A549 (cell line): ENCODE results near the gene IQSEC3. TPM values are rescaled to one million over a fixed set of nuclear protein-coding genes. Genes with fewer than 3 reads are reported as not detected.
"Not testable (repeated sequence)": the region's sequence is repeated elsewhere in the genome, so short reads cannot be mapped to it uniquely, and the experiment has no call there.

Source experiments
- ATAC-seq, 2 experiments: fragments of 200-7000 bp in 1 of 2; fragments of >200 bp in 1 of 2; cut with Nextera tagmentation in 1 of 2; cut with Tn5 transposase in 1 of 2; 3 replicates each; pipeline versions ENCODE4 v1.8.0 to v1.9.1; 2018 to 2020; ENCODE audit warnings: mild to moderate bottlenecking in 1 of 2, moderate library complexity in 1 of 2
- CTCF ChIA-PET: fragments of 300-600 bp; sonication (Branson Sonifier 250); formaldehyde crosslinking; extraction: SDS; loops from one replicate; lab custom pipeline; 2021; ENCODE audit warnings: antibody characterized with exemption, inconsistent platforms; lab: Yijun Ruan, JAX
- POLR2A ChIA-PET: fragments of 350-600 bp; formaldehyde crosslinking; extraction: SDS; loops from one replicate; lab custom pipeline; 2021; ENCODE audit warnings: antibody characterized with exemption, inconsistent platforms; lab: Yijun Ruan, JAX
- DNase-seq, 2 experiments: peaks; one replicate each; pipeline versions ENCODE4 v3.0.0 to v3.0.0-alpha.2; 2011 to 2016; ENCODE audit warnings: low read depth in 1 of 2, low spot score in 1 of 2
- FAIRE-seq: peaks from 2 replicates; lab custom pipeline; 2011; peaks lifted over from hg19 to GRCh38; lab: Jason Lieb, UNC
- H3K27ac ChIP-seq, 2 experiments: fragments of >200 bp; sonication (Bioruptor Twin); formaldehyde crosslinking; 3 replicates each; pipeline ENCODE4 v1.5.1; 2016 to 2017
- H3K4me1 ChIP-seq: fragments of >200 bp; sonication (Bioruptor Twin); formaldehyde crosslinking; 3 replicates; pipeline ENCODE4 v1.6.1; 2016
- H3K4me2 ChIP-seq: fragments of >200 bp; sonication (Bioruptor Twin); formaldehyde crosslinking; 3 replicates; pipeline ENCODE4 v1.6.1; 2016
- H3K4me3 ChIP-seq: fragments of >200 bp; sonication (Bioruptor Twin); formaldehyde crosslinking; 3 replicates; pipeline ENCODE4 v1.5.1; 2016
- H3K9me3 ChIP-seq: fragments of >200 bp; sonication (Bioruptor Twin); formaldehyde crosslinking; 3 replicates; pipeline ENCODE4 v1.6.1; 2016
- CBX2 ChIP-seq: fragments of 200-600 bp; sonication (generic); IDR thresholded peaks from 2 replicates; pipeline ENCODE4 v1.6.1; 2016; ENCODE audit warnings: low read depth, mild to moderate bottlenecking, borderline replicate concordance
- CEBPB ChIP-seq, 2 experiments: fragments of >200 bp in 1 of 2; sonication (Bioruptor Twin) in 1 of 2; formaldehyde crosslinking in 1 of 2; IDR thresholded peaks; 2 replicates each; pipeline ENCODE4 v1.6.1; 2012 to 2016
- EP300 ChIP-seq, 2 experiments: fragments of >200 bp; sonication (Bioruptor Twin); formaldehyde crosslinking; IDR thresholded peaks; 2 replicates in 1 of 2; 3 replicates in 1 of 2; pipeline ENCODE4 v1.6.1; 2016 to 2017
- ESRRA ChIP-seq: fragments of 150-350 bp; IDR thresholded peaks from 2 replicates; pipeline ENCODE4 v1.6.1; 2014; ENCODE audit warnings: mild to moderate bottlenecking, low read length, borderline replicate concordance
- FOSB ChIP-seq: fragments of 250-450 bp; sonication (Bioruptor Pico); IDR thresholded peaks from 2 replicates; pipeline ENCODE4 v1.5.0; 2020; ENCODE audit warnings: mild to moderate bottlenecking, moderate library complexity
- GATA3 ChIP-seq: IDR thresholded peaks from 2 replicates; pipeline ENCODE4 v1.6.1; 2012; ENCODE audit warnings: borderline replicate concordance
- HEYL ChIP-seq: fragments of 250-450 bp; sonication (Bioruptor Pico); IDR thresholded peaks from 2 replicates; pipeline ENCODE4 v1.8.0; 2021; ENCODE audit warnings: mild to moderate bottlenecking, moderate library complexity
- HOXB13 ChIP-seq: fragments of 250-450 bp; sonication (Bioruptor Pico); IDR thresholded peaks from 2 replicates; pipeline ENCODE4 v1.5.0; 2020; ENCODE audit warnings: low read depth, mild to moderate bottlenecking, moderate library complexity
- JUN ChIP-seq, 2 experiments: fragments of >200 bp; sonication (Bioruptor Twin); formaldehyde crosslinking; IDR thresholded peaks; 2 replicates in 1 of 2; 3 replicates in 1 of 2; pipeline ENCODE4 v1.6.1; 2016 to 2017
- KDM5A ChIP-seq: fragments of 200-600 bp; sonication (generic); IDR thresholded peaks from 2 replicates; pipeline ENCODE4 v1.6.1; 2016; ENCODE audit warnings: antibody characterized with exemption, mild to moderate bottlenecking
- MAFK ChIP-seq: fragments of 450-650 bp; IDR thresholded peaks from 2 replicates; pipeline ENCODE4 v1.6.1; 2014; ENCODE audit not compliant: partially characterized antibody
- MYC ChIP-seq: IDR thresholded peaks from 2 replicates; pipeline ENCODE4 v1.6.1; 2012; ENCODE audit warnings: mild to moderate bottlenecking, inconsistent platforms, low read length, improper control_type of control experiment, borderline replicate concordance
- NR3C1 ChIP-seq: fragments of >200 bp; sonication (Bioruptor Twin); formaldehyde crosslinking; IDR thresholded peaks from 3 replicates; pipeline ENCODE4 v1.6.1; 2017
- PBX3 ChIP-seq: IDR thresholded peaks from 2 replicates; pipeline ENCODE4 v1.6.1; 2012
- RCOR1 ChIP-seq: fragments of 150-350 bp; IDR thresholded peaks from 2 replicates; pipeline ENCODE4 v1.6.1; 2014; ENCODE audit warnings: antibody characterized with exemption, low read length, low read depth
- REST ChIP-seq: fragments of 200-600 bp; sonication (generic); IDR thresholded peaks from 2 replicates; pipeline ENCODE4 v1.6.1; 2016; ENCODE audit warnings: antibody characterized with exemption, mild to moderate bottlenecking, moderate library complexity
- RNF2 ChIP-seq: fragments of 200-600 bp; sonication (generic); IDR thresholded peaks from 2 replicates; pipeline ENCODE4 v1.6.1; 2016; ENCODE audit warnings: low read depth, mild to moderate bottlenecking, antibody characterized with exemption, moderate library complexity, borderline replicate concordance
- SREBF2 ChIP-seq: fragments of 450-650 bp; IDR thresholded peaks from 2 replicates; pipeline ENCODE4 v1.6.1; 2014; ENCODE audit warnings: mild to moderate bottlenecking, moderate library complexity
- TFCP2L1 ChIP-seq: fragments of 250-450 bp; sonication (Bioruptor Pico); IDR thresholded peaks from 2 replicates; pipeline ENCODE4 v1.5.0; 2021; ENCODE audit warnings: mild to moderate bottlenecking
- ZFP36 ChIP-seq: fragments of 450-650 bp; IDR thresholded peaks from 2 replicates; pipeline ENCODE4 v1.6.1; 2014; ENCODE audit warnings: borderline replicate concordance; ENCODE audit not compliant: partially characterized antibody
- WGBS: methylation state at CpG from one replicate; pipeline ENCODE4 v1.1.6; 2017; ENCODE audit errors: missing lambda C conversion rate; 5-methylcytosine and 5-hydroxymethylcytosine counted together
- polyA plus RNA-seq, 4 experiments: library from polyadenylated mRNA; depleted of rRNA in 3 of 4; stranded (reverse); fragments of >200 nt; fragmentation: RNase III in 1 of 4; extraction: RNeasy Plus Mini Kit Qiagen cat#74134 plus additional on column Dnase treatment in 1 of 4; gene quantifications; 2 replicates in 3 of 4; 3 replicates in 1 of 4; pipeline ENCODE4 v1.2.3, GENCODE V29; 2011 to 2017
- TF ChIP-seq, protein P1 (sequence below): fragments of 150-350 bp; IDR thresholded peaks from 2 replicates; pipeline ENCODE4 v1.6.1; 2014; ENCODE audit warnings: low read depth, mild to moderate bottlenecking, low read length
- TF ChIP-seq, protein P2 (sequence below): fragments of 250-450 bp; sonication (Bioruptor Pico); IDR thresholded peaks from 2 replicates; pipeline ENCODE4 v1.5.0; 2020; ENCODE audit warnings: low read depth, mild to moderate bottlenecking, moderate library complexity

The IQSEC3 gene
- polyA plus RNA-seq, 2 of the 4 experiments (the other 2 are of a cell fraction): not detected

- 77% methylated on average over 7 of the region's 7 CpGs for WGBS
- not testable (repeated sequence) for FAIRE-seq, ATAC-seq
Observed at GRCh38 chr12:133616-134232, 67.2 kb downstream of the IQSEC3 start.

DNA sequence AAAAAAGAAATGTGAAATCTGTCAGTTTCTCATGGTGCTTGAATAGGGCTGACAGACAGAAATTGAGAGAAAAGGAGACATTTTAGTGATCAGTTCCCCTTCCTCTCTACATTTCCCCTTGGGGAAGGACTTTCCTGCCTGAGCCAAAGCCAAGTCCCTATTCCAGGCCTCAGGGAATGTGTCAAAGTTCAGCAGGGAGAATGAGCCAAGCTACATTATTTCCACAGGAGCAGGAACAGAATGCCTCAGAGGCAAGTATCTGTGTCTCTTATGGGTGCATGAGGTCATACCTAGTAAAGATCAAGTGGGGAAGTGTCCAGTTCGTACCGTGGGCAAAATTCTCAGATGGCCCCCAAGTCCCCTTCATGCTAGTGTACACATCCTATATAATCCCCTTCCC is 68.6 kb downstream of the IQSEC3 start:
- WGBS: 22% methylated on average over 2 of the region's 2 CpGs
- Histone ChIP-seq H3K9me3 (no peaks in the 10 kb centered on the region), H3K27ac (no peak overlapping the region), H3K4me1 (peaks cover 8% of the 10 kb centered on the region), H3K4me2 (no peak overlapping the region), H3K4me3 (no peak overlapping the region)
- ChIA-PET POLR2A (no interaction called here), CTCF (interaction anchor here (1.4 to 3.4 kb wide), 2 partner anchors 18 to 55 kb away, joined by 5 to 14 read pairs; no protein-coding TSS in a partner anchor)
- FAIRE-seq: no peak
- no peak for TF ChIP-seq MAFK
- no peak for TF ChIP-seq EP300 (IDR thresholded peaks at IDR 0.05)
- no peak for TF ChIP-seq CEBPB (IDR thresholded peaks at IDR 0.05)
- DNase-seq: no peak
- no peak for ATAC-seq

More at GRCh38 chr12:133616-134232, 67.2 kb downstream of the IQSEC3 start:
- CTCF ChIA-PET, H3K27ac ChIP-seq, H3K4me2 ChIP-seq, DNase-seq, POLR2A ChIA-PET, H3K4me3 ChIP-seq, H3K4me1 ChIP-seq, H3K9me3 ChIP-seq: not testable (repeated sequence)

DNA sequence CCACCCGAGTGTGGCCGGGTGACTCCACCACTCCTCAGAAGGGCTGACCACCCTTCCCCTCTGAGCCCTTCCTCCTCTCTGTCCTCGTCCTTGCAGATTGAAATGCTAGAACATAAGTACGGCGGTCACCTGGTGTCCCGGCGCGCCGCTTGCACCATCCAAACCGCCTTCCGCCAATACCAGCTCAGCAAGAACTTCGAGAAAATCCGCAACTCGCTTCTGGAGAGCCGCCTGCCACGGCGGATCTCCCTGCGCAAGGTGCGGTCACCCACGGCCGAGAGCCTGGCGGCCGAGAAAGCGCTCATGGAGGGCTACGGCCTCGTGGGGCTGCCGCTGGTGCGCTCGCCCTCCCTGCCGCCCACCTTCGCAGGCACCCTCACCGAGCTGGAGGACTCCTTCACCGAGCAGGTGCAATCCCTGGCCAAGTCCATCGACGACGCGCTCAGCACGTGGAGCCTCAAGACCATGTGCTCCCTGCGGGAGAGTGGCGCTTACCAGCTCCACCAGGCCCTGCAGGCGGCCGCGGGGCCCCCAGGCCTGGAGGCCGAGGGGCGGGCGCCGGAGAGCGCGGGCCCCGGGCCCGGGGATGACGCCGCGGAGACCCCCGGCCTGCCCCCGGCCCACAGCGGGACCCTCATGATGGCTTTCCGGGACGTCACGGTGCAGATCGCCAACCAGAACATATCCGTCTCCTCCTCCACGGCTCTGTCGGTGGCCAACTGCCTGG is 71.8 kb downstream of the IQSEC3 start:
- ChIA-PET CTCF (interaction anchor here (0.7 to 3.4 kb wide), 6 partner anchors 12 to 82 kb away, joined by 3 to 14 read pairs (median 3); no protein-coding TSS in a partner anchor), POLR2A (no interaction called here)
- 80% methylated on average over 29 of the region's 64 CpGs for whole genome bisulfite sequencing
- FAIRE-seq (no peak), ATAC-seq (no peak), DNase-seq (no peak)
- Histone ChIP-seq H3K27ac (no peak overlapping the region), H3K4me2 (no peak overlapping the region), H3K9me3 (no peaks in the 10 kb centered on the region), H3K4me3 (no peak overlapping the region), H3K4me1 (no peaks in the 10 kb centered on the region)
- TF ChIP-seq KDM5A (no peak), PBX3 (no peak), SREBF2 (no peak), NR3C1 (no peak), HOXB13 (CRISPR knock-in tag) (no peak), ESRRA (no peak), RNF2 (no peak), GATA3 (no peak), CBX2 (no peak)
- TF ChIP-seq, protein P1, sequence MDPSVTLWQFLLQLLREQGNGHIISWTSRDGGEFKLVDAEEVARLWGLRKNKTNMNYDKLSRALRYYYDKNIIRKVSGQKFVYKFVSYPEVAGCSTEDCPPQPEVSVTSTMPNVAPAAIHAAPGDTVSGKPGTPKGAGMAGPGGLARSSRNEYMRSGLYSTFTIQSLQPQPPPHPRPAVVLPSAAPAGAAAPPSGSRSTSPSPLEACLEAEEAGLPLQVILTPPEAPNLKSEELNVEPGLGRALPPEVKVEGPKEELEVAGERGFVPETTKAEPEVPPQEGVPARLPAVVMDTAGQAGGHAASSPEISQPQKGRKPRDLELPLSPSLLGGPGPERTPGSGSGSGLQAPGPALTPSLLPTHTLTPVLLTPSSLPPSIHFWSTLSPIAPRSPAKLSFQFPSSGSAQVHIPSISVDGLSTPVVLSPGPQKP: no peak

DNA sequence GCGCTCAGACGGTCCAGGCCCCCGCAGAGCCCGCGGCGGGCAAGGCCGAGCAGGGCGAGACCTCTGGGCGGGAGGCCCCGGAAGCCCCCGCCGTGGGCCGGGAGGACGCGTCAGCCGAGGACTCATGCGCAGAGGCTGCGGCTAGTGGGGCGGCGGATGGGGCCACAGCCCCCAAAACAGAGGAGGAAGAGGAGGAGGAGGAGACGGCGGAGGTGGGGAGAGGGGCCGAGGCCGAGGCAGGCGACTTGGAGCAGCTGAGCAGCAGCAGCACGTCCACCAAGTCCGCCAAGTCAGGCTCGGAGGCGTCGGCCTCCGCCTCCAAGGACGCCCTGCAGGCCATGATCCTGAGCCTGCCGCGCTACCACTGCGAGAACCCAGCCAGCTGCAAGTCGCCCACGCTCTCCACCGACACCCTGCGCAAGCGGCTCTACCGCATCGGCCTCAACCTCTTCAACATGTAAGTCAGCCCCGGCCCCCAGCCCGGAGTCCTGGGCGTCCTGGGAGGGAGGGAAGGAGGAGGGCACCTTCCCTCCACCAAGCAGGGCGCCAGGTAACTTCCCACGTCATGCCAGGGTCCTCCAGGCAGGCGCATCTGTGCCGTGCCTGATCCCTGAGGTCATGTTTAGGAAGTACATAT is 72.4 kb downstream of the IQSEC3 start:
- 60% methylated on average over 40 of the region's 49 CpGs for WGBS
- ChIA-PET POLR2A (no interaction called here), CTCF (interaction anchor here (0.8 to 3.9 kb wide), 3 partner anchors 14 to 81 kb away, joined by 3 to 22 read pairs (median 3); no protein-coding TSS in a partner anchor)
- DNase-seq: no peak
- ATAC-seq: no peak
- Histone ChIP-seq H3K9me3 (no peaks in the 10 kb centered on the region), H3K4me1 (no peaks in the 10 kb centered on the region), H3K27ac (no peak overlapping the region), H3K4me3 (no peak overlapping the region), H3K4me2 (no peak overlapping the region)
- FAIRE-seq: no peak
- TF ChIP-seq FOSB (CRISPR knock-in tag) (no peak), RCOR1 (no peak), JUN (IDR thresholded peaks at IDR 0.05) (no peak), TFCP2L1 (CRISPR knock-in tag) (no peak), HEYL (CRISPR knock-in tag) (no peak), ZFP36 (no peak), MYC (no peak), NR3C1 (no peak), REST (no peak)
- TF ChIP-seq, protein P2, sequence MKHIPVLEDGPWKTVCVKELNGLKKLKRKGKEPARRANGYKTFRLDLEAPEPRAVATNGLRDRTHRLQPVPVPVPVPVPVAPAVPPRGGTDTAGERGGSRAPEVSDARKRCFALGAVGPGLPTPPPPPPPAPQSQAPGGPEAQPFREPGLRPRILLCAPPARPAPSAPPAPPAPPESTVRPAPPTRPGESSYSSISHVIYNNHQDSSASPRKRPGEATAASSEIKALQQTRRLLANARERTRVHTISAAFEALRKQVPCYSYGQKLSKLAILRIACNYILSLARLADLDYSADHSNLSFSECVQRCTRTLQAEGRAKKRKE (CRISPR knock-in tag): no peak
